ENCODE data around the gene CLRN3.
A peak's percentile ranks its signal among the peaks of the same experiment; 100 is the strongest.

CLRN3 gene

GRCh38 chr10:127874671-127875448 is 17.9 kb downstream of the CLRN3 start:
- DNase-seq, result no peak

- no peak for DNase-seq
Measured at GRCh38 chr10:127873901-127874470, 18.8 kb downstream of the CLRN3 start.

- DNase-seq, result no peak
Measured at GRCh38 chr10:127872871-127873600, 19.7 kb downstream of the CLRN3 start.

- no peak for DNase-seq
Measured at GRCh38 chr10:127872011-127872761, 20.6 kb downstream of the CLRN3 start.

- no peak for DNase-seq
Measured at GRCh38 chr10:127871631-127872010, 21.1 kb downstream of the CLRN3 start.

- DNase-seq, result no peak
Measured at GRCh38 chr10:127869329-127869728, 23.4 kb downstream of the CLRN3 start.

GRCh38 chr10:127867805-127868204 is 24.9 kb downstream of the CLRN3 start:
- DNase-seq, result no peak

- DNase-seq, result no peak
Measured at GRCh38 chr10:127866276-127867013, 26.3 kb downstream of the CLRN3 start.

GRCh38 chr10:127863231-127863825 is 29.4 kb downstream of the CLRN3 start:
- DNase-seq, result no peak

- DNase-seq, result no peak
Measured at GRCh38 chr10:127860592-127860991, 32.1 kb downstream of the CLRN3 start.

- no peak for DNase-seq
Measured at GRCh38 chr10:127855976-127856375, 36.8 kb downstream of the CLRN3 start.

GRCh38 chr10:127855591-127855881 is 37.2 kb downstream of the CLRN3 start:
- no peak for DNase-seq

GRCh38 chr10:127854769-127855590 is 37.8 kb downstream of the CLRN3 start:
- DNase-seq, result no peak

- DNase-seq, result peak; percentile 59
Measured at GRCh38 chr10:127853868-127854768, 38.6 kb downstream of the CLRN3 start.

GRCh38 chr10:127852456-127852855 is 40.3 kb downstream of the CLRN3 start:
- no peak for DNase-seq

GRCh38 chr10:127851661-127852194 is 41.0 kb downstream of the CLRN3 start:
- no peak for DNase-seq

- no peak for DNase-seq
Measured at GRCh38 chr10:127850944-127851343, 41.8 kb downstream of the CLRN3 start.

GRCh38 chr10:127849921-127850320 is 42.8 kb downstream of the CLRN3 start:
- no peak for DNase-seq

- DNase-seq, result no peak
Measured at GRCh38 chr10:127849224-127849623, 43.5 kb downstream of the CLRN3 start.

GRCh38 chr10:127848226-127848625 is 44.5 kb downstream of the CLRN3 start:
- no peak for DNase-seq
